ENCODE data around the gene RAI14.

GRCh38 chr5:34848230-34848629 lies 192.1 kb downstream of the RAI14 start:
- no peak for TF ChIP-seq CTCF (IDR thresholded peaks at IDR 0.05)
- no peak for TF ChIP-seq POLR2A (IDR thresholded peaks at IDR 0.05)

All from testis (tissue), 2 donors.